Measurements from ENCODE around the gene AQP1. TPM values are rescaled to one million over a fixed set of nuclear protein-coding genes. Genes with fewer than 3 reads are reported as not detected.

AQP1 gene
- total RNA-seq, 3 donors from 2014 or later (not counting 1 experiment from before 2014, with no cell fraction given) = 0.50 to 1.4 TPM; not detected in 1

GRCh38 chr7:30873207-30873606, 38.4 kb upstream of the AQP1 start:
- Histone ChIP-seq H3K4me1 (ENCODE audit: control insufficient read depth, insufficient read depth, low read length) (no peaks in the 10 kb centered on the region), H3K4me3 (ENCODE audit: low read length) (no peak overlapping the region), H3K27me3 (ENCODE audit: control insufficient read depth, insufficient read depth, low read length) (no peaks in the 10 kb centered on the region), H3K36me3 (ENCODE audit: control insufficient read depth, insufficient read depth, low read length) (no peaks in the 10 kb centered on the region), H3K9me3 (ENCODE audit: control insufficient read depth, insufficient read depth, low read length) (no peaks in the 10 kb centered on the region), H3K27ac (ENCODE audit: low read length) (no peak overlapping the region)
- Mint-ChIP-seq H3K27ac (no peak overlapping the region), H3K4me1 (no peaks in the 10 kb centered on the region), H3K4me3 (no peak overlapping the region), H3K9me3 (no peaks in the 10 kb centered on the region), H3K27me3 (ENCODE audit: low read depth in 2 of 2) (no peaks in the 10 kb centered on the region), H3K36me3 (no peaks in the 10 kb centered on the region)
- intact Hi-C loops (cut with micrococcal nuclease) = no loop called here
- 73% methylated on average over 2 of the region's 2 CpGs for WGBS (ENCODE audit: insufficient coverage)
- ATAC-seq (no peak), DNase-seq (no peak)
- TF ChIP-seq CTCF (IDR thresholded peaks at IDR 0.05) = no peak

- TF ChIP-seq CTCF (IDR thresholded peaks at IDR 0.05) = no peak
- Mint-ChIP-seq H3K9me3 (no peaks in the 10 kb centered on the region), H3K4me3 (no peak overlapping the region), H3K4me1 (no peaks in the 10 kb centered on the region), H3K27ac (no peak overlapping the region), H3K36me3 (no peaks in the 10 kb centered on the region), H3K27me3 (ENCODE audit: low read depth in 2 of 2) (no peaks in the 10 kb centered on the region)
- Histone ChIP-seq H3K4me1 (ENCODE audit: control insufficient read depth, insufficient read depth, low read length) (no peaks in the 10 kb centered on the region), H3K4me3 (ENCODE audit: low read length) (no peak overlapping the region), H3K27ac (ENCODE audit: low read length) (no peak overlapping the region), H3K27me3 (ENCODE audit: control insufficient read depth, insufficient read depth, low read length) (no peaks in the 10 kb centered on the region), H3K9me3 (ENCODE audit: control insufficient read depth, insufficient read depth, low read length) (no peaks in the 10 kb centered on the region), H3K36me3 (ENCODE audit: control insufficient read depth, insufficient read depth, low read length) (no peaks in the 10 kb centered on the region)
- intact Hi-C loops (cut with micrococcal nuclease) = no loop called here
- 76% methylated on average over 5 of the region's 6 CpGs for WGBS (ENCODE audit: insufficient coverage)
- DNase-seq (no peak), ATAC-seq (no peak)
Observed at GRCh38 chr7:30873656-30874055, 38.0 kb upstream of the AQP1 start.

- WGBS (ENCODE audit: insufficient coverage) = 83% methylated on average over 4 of the region's 5 CpGs
- H3K9me3 Mint-ChIP-seq = no peaks in the 10 kb centered on the region
- no peaks in the 10 kb centered on the region for H3K36me3 Mint-ChIP-seq
- H3K4me3 ChIP-seq (ENCODE audit: low read length) = no peak overlapping the region
- no peak overlapping the region for H3K27ac ChIP-seq (ENCODE audit: low read length)
- H3K9me3 ChIP-seq (ENCODE audit: control insufficient read depth, insufficient read depth, low read length) = no peaks in the 10 kb centered on the region
- H3K27me3 ChIP-seq (ENCODE audit: control insufficient read depth, insufficient read depth, low read length) = no peaks in the 10 kb centered on the region
- no peak for ATAC-seq
- peaks cover 0 to 2% of the 10 kb centered on the region in 2 donors for H3K27me3 Mint-ChIP-seq (ENCODE audit: low read depth in 2 of 2)
- H3K27ac Mint-ChIP-seq = no peak overlapping the region
- TF ChIP-seq CTCF (IDR thresholded peaks at IDR 0.05) = no peak
- intact Hi-C loops (cut with micrococcal nuclease) = no loop called here
- no peak for DNase-seq
- H3K4me1 Mint-ChIP-seq = no peaks in the 10 kb centered on the region
- no peaks in the 10 kb centered on the region for H3K4me1 ChIP-seq (ENCODE audit: control insufficient read depth, insufficient read depth, low read length)
- no peaks in the 10 kb centered on the region for H3K36me3 ChIP-seq (ENCODE audit: control insufficient read depth, insufficient read depth, low read length)
- H3K4me3 Mint-ChIP-seq = no peak overlapping the region
Observed at GRCh38 chr7:30874656-30875302, 36.9 kb upstream of the AQP1 start.
